ENCODE results near the gene GSX2. TPM values are rescaled to one million over a fixed set of nuclear protein-coding genes. Genes with fewer than 3 reads are reported as not detected.
A peak's percentile ranks its signal among the peaks of the same experiment; 100 is the strongest.
"Not testable (repeated sequence)": the region's sequence is repeated elsewhere in the genome, so short reads cannot be mapped to it uniquely, and the experiment has no call there.

The GSX2 gene
- not detected for polyA plus RNA-seq (2013, experiment 1 of 2)
- polyA plus RNA-seq (2013, experiment 2 of 2), result 0.04 TPM

- peak within 1 kb of the TSS; percentile 60 for H3K56ac ChIP-seq (ENCODE audit: low read length)
- H3K4me2 ChIP-seq (ENCODE audit: low read length), result peak within 1 kb of the TSS; percentile 44
- H3K4me3 ChIP-seq (ENCODE audit: low read length), result peak within 1 kb of the TSS; percentile 13
- H3K18ac ChIP-seq (ENCODE audit: low read length), result no peak within 1 kb of the TSS
- H3K27ac ChIP-seq (ENCODE audit: low read depth, low read length), result no peak within 1 kb of the TSS
- no peaks in the 10 kb centered on the region for H3K36me3 ChIP-seq (ENCODE audit: control insufficient read depth, insufficient read depth, low read length)
- DNase-seq, result peak; percentile 29
- H3K79me2 ChIP-seq (ENCODE audit: control insufficient read depth, insufficient read depth, low read length), result no peaks in the 10 kb centered on the region
- no peak within 1 kb of the TSS for H4K5ac ChIP-seq (ENCODE audit: low read length)
- peak within 1 kb of the TSS; percentile 71 for H3K23ac ChIP-seq (ENCODE audit: low read length)
- no peak within 1 kb of the TSS for H3K4ac ChIP-seq (ENCODE audit: low read depth, low read length)
- H3K79me1 ChIP-seq (ENCODE audit: low read length), result no peaks in the 10 kb centered on the region
- H2BK5ac ChIP-seq (ENCODE audit: low read length), result no peak within 1 kb of the TSS
- no CpG with 5 or more reads among the region's 66 CpGs for WGBS (ENCODE audit: extremely low coverage, insufficient coverage, low lambda C conversion rate)
- peaks cover 87% of the 10 kb centered on the region for H3K27me3 ChIP-seq (ENCODE audit: insufficient read depth, low read length, poor library complexity)
- H2AK5ac ChIP-seq (ENCODE audit: low read length), result no peak within 1 kb of the TSS
- H4K8ac ChIP-seq (ENCODE audit: low read depth, low read length), result no peak within 1 kb of the TSS
- peaks cover 8% of the 10 kb centered on the region for H3K4me1 ChIP-seq (ENCODE audit: control insufficient read depth, low read depth, low read length)
- no peak within 1 kb of the TSS for H2BK120ac ChIP-seq (ENCODE audit: low read depth, low read length)
- peak within 1 kb of the TSS; percentile 38 for H3K9ac ChIP-seq (ENCODE audit: low read length)
- H2BK15ac ChIP-seq (replicated peaks; ENCODE audit: low read depth), result no peak within 1 kb of the TSS
Observed at GRCh38 chr4:54099748-54100574, at the start of gene GSX2. TSS of gene GSX2 (plus strand) at chr4:54100163. CDS start at chr4:54100345, 182 bp downstream.

GRCh38 chr4:54050214-54050904 lies 49.6 kb upstream of the GSX2 start:
- Histone ChIP-seq H4K8ac (ENCODE audit: low read depth, low read length) (no peak overlapping the region), H3K4ac (ENCODE audit: low read depth, low read length) (no peak overlapping the region), H2BK120ac (ENCODE audit: low read depth, low read length) (no peak overlapping the region), H3K23ac (ENCODE audit: low read length) (no peak overlapping the region), H3K79me1 (ENCODE audit: low read length) (peaks cover 2% of the 10 kb centered on the region), H3K9ac (ENCODE audit: low read length) (no peak overlapping the region), H3K4me1 (ENCODE audit: control insufficient read depth, low read depth, low read length) (no peaks in the 10 kb centered on the region), H4K5ac (ENCODE audit: low read length) (no peak overlapping the region), H2AK5ac (ENCODE audit: low read length) (no peak overlapping the region), H3K79me2 (ENCODE audit: control insufficient read depth, insufficient read depth, low read length) (no peaks in the 10 kb centered on the region), H3K56ac (ENCODE audit: low read length) (no peak overlapping the region), H2BK15ac (replicated peaks; ENCODE audit: low read depth) (no peak overlapping the region), H3K36me3 (ENCODE audit: control insufficient read depth, insufficient read depth, low read length) (no peaks in the 10 kb centered on the region), H3K27me3 (ENCODE audit: insufficient read depth, low read length, poor library complexity) (no peaks in the 10 kb centered on the region), H3K18ac (ENCODE audit: low read length) (no peak overlapping the region), H2BK5ac (ENCODE audit: low read length) (no peak overlapping the region), H3K4me2 (ENCODE audit: low read length) (no peak overlapping the region), H3K4me3 (ENCODE audit: low read length) (no peak overlapping the region), H3K27ac (ENCODE audit: low read depth, low read length) (no peak overlapping the region)
- no CpG with 5 or more reads among the region's 1 CpG for WGBS (ENCODE audit: extremely low coverage, insufficient coverage, low lambda C conversion rate)
- DNase-seq, result no peak

DNA sequence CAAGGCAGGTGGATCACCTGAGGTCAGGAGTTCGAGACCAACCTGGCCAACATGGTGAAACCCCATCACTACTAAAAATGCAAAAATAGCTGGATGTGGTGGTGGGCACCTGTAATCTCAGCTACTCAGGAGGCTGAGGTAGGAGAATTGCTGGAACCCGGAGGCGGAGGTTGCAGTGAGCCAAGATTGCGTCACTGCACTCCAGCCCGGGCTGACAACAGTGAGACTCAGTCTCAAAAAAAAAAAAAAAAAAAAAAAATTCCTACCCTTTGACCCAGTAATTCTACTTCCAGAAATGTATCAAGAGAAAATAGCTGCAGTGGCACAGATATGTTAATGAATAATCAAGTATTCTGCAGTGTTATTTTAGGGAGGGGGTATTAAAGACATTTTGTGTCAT lies 46.6 kb upstream of the GSX2 start:
- H3K4ac ChIP-seq (ENCODE audit: low read depth, low read length); H3K4me3 ChIP-seq (ENCODE audit: low read length); H2AK5ac ChIP-seq (ENCODE audit: low read length); H3K23ac ChIP-seq (ENCODE audit: low read length); H3K36me3 ChIP-seq (ENCODE audit: control insufficient read depth, insufficient read depth, low read length); H3K4me1 ChIP-seq (ENCODE audit: control insufficient read depth, low read depth, low read length); H3K56ac ChIP-seq (ENCODE audit: low read length); DNase-seq; H4K8ac ChIP-seq (ENCODE audit: low read depth, low read length); H3K4me2 ChIP-seq (ENCODE audit: low read length); H2BK15ac ChIP-seq (replicated peaks; ENCODE audit: low read depth); H2BK5ac ChIP-seq (ENCODE audit: low read length); H4K5ac ChIP-seq (ENCODE audit: low read length); H3K9ac ChIP-seq (ENCODE audit: low read length); H3K27me3 ChIP-seq (ENCODE audit: insufficient read depth, low read length, poor library complexity); H3K27ac ChIP-seq (ENCODE audit: low read depth, low read length); H3K79me2 ChIP-seq (ENCODE audit: control insufficient read depth, insufficient read depth, low read length); H2BK120ac ChIP-seq (ENCODE audit: low read depth, low read length); H3K18ac ChIP-seq (ENCODE audit: low read length); H3K79me1 ChIP-seq (ENCODE audit: low read length): not testable (repeated sequence)
- WGBS (ENCODE audit: extremely low coverage, insufficient coverage, low lambda C conversion rate), result no CpG with 5 or more reads among the region's 5 CpGs

- no peak overlapping the region for H4K5ac ChIP-seq (ENCODE audit: low read length)
- no peak overlapping the region for H3K27ac ChIP-seq (ENCODE audit: low read depth, low read length)
- no CpG with 5 or more reads among the region's 2 CpGs for WGBS (ENCODE audit: extremely low coverage, insufficient coverage, low lambda C conversion rate)
- H2BK15ac ChIP-seq (replicated peaks; ENCODE audit: low read depth), result no peak overlapping the region
- H3K23ac ChIP-seq (ENCODE audit: low read length), result no peak overlapping the region
- H3K27me3 ChIP-seq (ENCODE audit: insufficient read depth, low read length, poor library complexity), result no peaks in the 10 kb centered on the region
- no peak for DNase-seq
- H3K4me2 ChIP-seq (ENCODE audit: low read length), result no peak overlapping the region
- H3K4me3 ChIP-seq (ENCODE audit: low read length), result no peak overlapping the region
- no peak overlapping the region for H4K8ac ChIP-seq (ENCODE audit: low read depth, low read length)
- H3K56ac ChIP-seq (ENCODE audit: low read length), result no peak overlapping the region
- H3K36me3 ChIP-seq (ENCODE audit: control insufficient read depth, insufficient read depth, low read length), result no peaks in the 10 kb centered on the region
- peaks cover 2% of the 10 kb centered on the region for H3K79me1 ChIP-seq (ENCODE audit: low read length)
- no peaks in the 10 kb centered on the region for H3K4me1 ChIP-seq (ENCODE audit: control insufficient read depth, low read depth, low read length)
- no peak overlapping the region for H3K9ac ChIP-seq (ENCODE audit: low read length)
- H3K4ac ChIP-seq (ENCODE audit: low read depth, low read length), result no peak overlapping the region
- no peak overlapping the region for H2AK5ac ChIP-seq (ENCODE audit: low read length)
- no peak overlapping the region for H2BK5ac ChIP-seq (ENCODE audit: low read length)
- H2BK120ac ChIP-seq (ENCODE audit: low read depth, low read length), result no peak overlapping the region
- H3K18ac ChIP-seq (ENCODE audit: low read length), result no peak overlapping the region
- H3K79me2 ChIP-seq (ENCODE audit: control insufficient read depth, insufficient read depth, low read length), result peaks cover 4% of the 10 kb centered on the region
Observed at GRCh38 chr4:54054501-54054900, 45.5 kb upstream of the GSX2 start.

- Histone ChIP-seq H3K23ac (ENCODE audit: low read length) (no peak overlapping the region), H3K4me3 (ENCODE audit: low read length) (no peak overlapping the region), H3K18ac (ENCODE audit: low read length) (no peak overlapping the region), H4K5ac (ENCODE audit: low read length) (no peak overlapping the region), H2BK5ac (ENCODE audit: low read length) (no peak overlapping the region), H3K27me3 (ENCODE audit: insufficient read depth, low read length, poor library complexity) (no peaks in the 10 kb centered on the region), H3K4me2 (ENCODE audit: low read length) (no peak overlapping the region), H3K79me2 (ENCODE audit: control insufficient read depth, insufficient read depth, low read length) (peaks cover 4% of the 10 kb centered on the region), H4K8ac (ENCODE audit: low read depth, low read length) (no peak overlapping the region), H3K56ac (ENCODE audit: low read length) (no peak overlapping the region), H3K9ac (ENCODE audit: low read length) (no peak overlapping the region), H3K4me1 (ENCODE audit: control insufficient read depth, low read depth, low read length) (no peaks in the 10 kb centered on the region), H2BK15ac (replicated peaks; ENCODE audit: low read depth) (no peak overlapping the region), H2AK5ac (ENCODE audit: low read length) (no peak overlapping the region), H3K27ac (ENCODE audit: low read depth, low read length) (no peak overlapping the region), H2BK120ac (ENCODE audit: low read depth, low read length) (no peak overlapping the region), H3K4ac (ENCODE audit: low read depth, low read length) (no peak overlapping the region), H3K79me1 (ENCODE audit: low read length) (peaks cover 2% of the 10 kb centered on the region), H3K36me3 (ENCODE audit: control insufficient read depth, insufficient read depth, low read length) (no peaks in the 10 kb centered on the region)
- no peak for DNase-seq
- WGBS (ENCODE audit: extremely low coverage, insufficient coverage, low lambda C conversion rate), result no CpG with 5 or more reads among the region's 1 CpG
Observed at GRCh38 chr4:54055494-54055893, 44.5 kb upstream of the GSX2 start.

Measured in mesendoderm (in vitro differentiated cells).